Uterus (tissue), 2 donors: ENCODE results near the gene UTP14C.

Experiments
- POLR2A ChIP-seq, 2 donors: fragments of 450-650 bp; IDR thresholded peaks; one replicate each; pipeline ENCODE4 v1.6.1; 2016; ENCODE audit warnings: antibody characterized with exemption in 2 of 2, mild to moderate bottlenecking in 1 of 2, moderate library complexity in 1 of 2
- TF ChIP-seq, protein P1 (sequence below), 4 experiments: fragments of 200-600 bp in 2 of 4; fragments of 450-650 bp in 2 of 4; sonication (generic) in 2 of 4; IDR thresholded peaks; one replicate each; pipeline ENCODE4 v1.5.1; 2016 to 2019; ENCODE audit warnings: antibody characterized with exemption in 4 of 4, mild to moderate bottlenecking in 2 of 4, moderate library complexity in 1 of 4

DNA sequence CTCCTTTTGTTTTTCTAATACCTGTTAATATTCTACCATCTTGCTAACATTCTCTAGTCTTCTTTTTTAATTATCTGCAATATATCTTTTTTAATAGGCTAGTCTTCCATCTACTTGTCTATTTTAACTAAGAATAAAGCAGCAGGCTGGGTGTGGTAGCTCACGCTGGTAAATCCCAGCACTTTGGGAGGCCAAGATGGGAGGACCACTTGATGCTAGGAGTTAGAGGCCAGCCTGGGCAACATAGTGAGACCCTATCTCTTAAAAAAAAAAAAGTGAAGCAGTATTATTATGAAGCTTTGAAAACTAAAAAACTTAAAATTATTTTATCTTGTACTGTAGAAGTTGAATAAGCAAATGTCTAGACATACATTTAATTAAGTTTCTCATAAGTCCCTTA is 3.3 kb downstream of the UTP14C start:
- TF ChIP-seq, protein P1, sequence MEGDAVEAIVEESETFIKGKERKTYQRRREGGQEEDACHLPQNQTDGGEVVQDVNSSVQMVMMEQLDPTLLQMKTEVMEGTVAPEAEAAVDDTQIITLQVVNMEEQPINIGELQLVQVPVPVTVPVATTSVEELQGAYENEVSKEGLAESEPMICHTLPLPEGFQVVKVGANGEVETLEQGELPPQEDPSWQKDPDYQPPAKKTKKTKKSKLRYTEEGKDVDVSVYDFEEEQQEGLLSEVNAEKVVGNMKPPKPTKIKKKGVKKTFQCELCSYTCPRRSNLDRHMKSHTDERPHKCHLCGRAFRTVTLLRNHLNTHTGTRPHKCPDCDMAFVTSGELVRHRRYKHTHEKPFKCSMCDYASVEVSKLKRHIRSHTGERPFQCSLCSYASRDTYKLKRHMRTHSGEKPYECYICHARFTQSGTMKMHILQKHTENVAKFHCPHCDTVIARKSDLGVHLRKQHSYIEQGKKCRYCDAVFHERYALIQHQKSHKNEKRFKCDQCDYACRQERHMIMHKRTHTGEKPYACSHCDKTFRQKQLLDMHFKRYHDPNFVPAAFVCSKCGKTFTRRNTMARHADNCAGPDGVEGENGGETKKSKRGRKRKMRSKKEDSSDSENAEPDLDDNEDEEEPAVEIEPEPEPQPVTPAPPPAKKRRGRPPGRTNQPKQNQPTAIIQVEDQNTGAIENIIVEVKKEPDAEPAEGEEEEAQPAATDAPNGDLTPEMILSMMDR (IDR thresholded peaks at IDR 0.05), result no peak
- no peak for TF ChIP-seq POLR2A (IDR thresholded peaks at IDR 0.05)
